IMR-90 (cell line): ENCODE data around the gene MRPS33. TPM values are rescaled to one million over a fixed set of nuclear protein-coding genes. Genes with fewer than 3 reads are reported as not detected.
A peak's percentile ranks its signal among the peaks of the same experiment; 100 is the strongest.

Experiments
- ATAC-seq: fragments of 200-7000 bp; cut with Tn5 transposase; 2 replicates; pipeline ENCODE4 v1.9.1; 2020; ENCODE audit warnings: low read depth, mild to moderate bottlenecking, moderate library complexity
- BruUV-seq: library from RNA; stranded (reverse); fragments of 400-500 nt; replicated peaks from 2 replicates; lab custom pipeline; 2021; lab: Mats Ljungman, UMichigan
- CTCF ChIA-PET: fragments of 300-600 bp; formaldehyde crosslinking; extraction: SDS; loops from one replicate; lab custom pipeline; 2021; ENCODE audit warnings: antibody characterized with exemption; lab: Yijun Ruan, JAX
- POLR2A ChIA-PET: fragments of 300-600 bp; sonication (Branson Sonifier 250); formaldehyde crosslinking; loops from one replicate; lab custom pipeline; 2022; ENCODE audit warnings: antibody characterized with exemption; ENCODE audit not compliant: unreplicated experiment; lab: Charles Lee
- DNase-seq: peaks from one replicate; pipeline ENCODE4 v3.0.0; 2013
- H2AFZ ChIP-seq: replicated peaks from 2 replicates; pipeline ENCODE3; 2013; ENCODE audit warnings: low read length, mild to moderate bottlenecking; ENCODE audit not compliant: poor library complexity
- H2AK5ac ChIP-seq: 2 replicates; pipeline ENCODE4 v1.6.1; 2013; ENCODE audit warnings: low read depth, low read length, inconsistent platforms
- H2AK9ac ChIP-seq: replicated peaks from 2 replicates; pipeline ENCODE3; 2013; ENCODE audit warnings: mild to moderate bottlenecking, low read depth, low read length, moderate library complexity; ENCODE audit not compliant: poor library complexity
- H2BK120ac ChIP-seq: 2 replicates; pipeline ENCODE4 v1.6.1; 2013; ENCODE audit warnings: low read depth, low read length, inconsistent platforms
- H2BK15ac ChIP-seq: 3 replicates; pipeline ENCODE4 v1.6.1; 2013; ENCODE audit warnings: low read depth, low read length, inconsistent platforms
- H2BK20ac ChIP-seq: 2 replicates; pipeline ENCODE4 v1.6.1; 2013; ENCODE audit warnings: low read depth, mild to moderate bottlenecking, inconsistent platforms, low read length, moderate library complexity
- H2BK5ac ChIP-seq: 2 replicates; pipeline ENCODE4 v1.6.1; 2013; ENCODE audit warnings: mild to moderate bottlenecking, low read depth, low read length, inconsistent platforms; ENCODE audit not compliant: poor library complexity, severe bottlenecking
- H3K14ac ChIP-seq: replicated peaks from 2 replicates; pipeline ENCODE4 v1.6.1; 2013; ENCODE audit warnings: low read depth, low read length, inconsistent platforms
- H3K18ac ChIP-seq: 2 replicates; pipeline ENCODE4 v1.6.1; 2013; ENCODE audit warnings: low read depth, low read length, control low read depth
- H3K23ac ChIP-seq: 2 replicates; pipeline ENCODE4 v1.6.1; 2013; ENCODE audit warnings: low read depth, low read length, inconsistent platforms
- H3K27ac ChIP-seq: 2 replicates; pipeline ENCODE4 v1.5.1; 2013; ENCODE audit warnings: mild to moderate bottlenecking, control low read depth, low read length; ENCODE audit not compliant: insufficient read depth
- H3K27me3 ChIP-seq: 2 replicates; pipeline ENCODE4 v1.6.1; 2013; ENCODE audit warnings: low read length; ENCODE audit not compliant: control insufficient read depth, insufficient read depth
- H3K36me3 ChIP-seq: 2 replicates; pipeline ENCODE4 v1.6.1; 2013; ENCODE audit warnings: low read length, mixed read lengths; ENCODE audit not compliant: control insufficient read depth, insufficient read depth
- H3K4ac ChIP-seq: 2 replicates; pipeline ENCODE4 v1.6.1; 2013; ENCODE audit warnings: low read depth, low read length, inconsistent platforms
- H3K4me1 ChIP-seq: 2 replicates; pipeline ENCODE4 v1.6.1; 2013; ENCODE audit warnings: low read length, mixed read lengths; ENCODE audit not compliant: control insufficient read depth, insufficient read depth
- H3K4me2 ChIP-seq: 2 replicates; pipeline ENCODE4 v1.6.1; 2013; ENCODE audit warnings: low read depth, mild to moderate bottlenecking, control low read depth, low read length, moderate library complexity
- H3K4me3 ChIP-seq: 2 replicates; pipeline ENCODE4 v1.5.1; 2013; ENCODE audit warnings: low read depth, mild to moderate bottlenecking, control low read depth, low read length, moderate library complexity; ENCODE audit not compliant: insufficient read depth
- H3K56ac ChIP-seq: 2 replicates; pipeline ENCODE4 v1.6.1; 2013; ENCODE audit warnings: low read length, inconsistent platforms; ENCODE audit not compliant: insufficient read depth; ENCODE audit errors: extremely low read depth
- H3K79me1 ChIP-seq, 2 experiments: 2 replicates each; pipeline ENCODE4 v1.6.1; 2013; ENCODE audit warnings: low read length in 2 of 2, inconsistent platforms in 1 of 2, low read depth in 1 of 2
- H3K9ac ChIP-seq: 2 replicates; pipeline ENCODE4 v1.6.1; 2013; ENCODE audit warnings: low read depth, low read length, control low read depth
- H3K9me1 ChIP-seq: 2 replicates; pipeline ENCODE4 v1.6.1; 2013; ENCODE audit warnings: low read length, inconsistent platforms; ENCODE audit not compliant: insufficient read depth
- H3K9me3 ChIP-seq: 2 replicates; pipeline ENCODE4 v1.6.1; 2013; ENCODE audit warnings: low read length; ENCODE audit not compliant: control insufficient read depth, insufficient read depth
- H4K20me1 ChIP-seq: 2 replicates; pipeline ENCODE4 v1.6.1; 2013; ENCODE audit warnings: low read length, inconsistent platforms; ENCODE audit not compliant: insufficient read depth
- H4K5ac ChIP-seq: 2 replicates; pipeline ENCODE4 v1.6.1; 2013; ENCODE audit warnings: mild to moderate bottlenecking, low read depth, low read length, control low read depth
- H4K8ac ChIP-seq, 2 experiments: 2 replicates each; pipeline ENCODE4 v1.6.1; 2013; ENCODE audit warnings: low read depth in 2 of 2, low read length in 2 of 2, control low read depth in 1 of 2, inconsistent platforms in 1 of 2
- H4K91ac ChIP-seq: 2 replicates; pipeline ENCODE4 v1.6.1; 2013; ENCODE audit warnings: low read depth, low read length, inconsistent platforms; ENCODE audit not compliant: insufficient read depth
- BHLHE40 ChIP-seq: fragments of 150-350 bp; IDR thresholded peaks from 2 replicates; pipeline ENCODE4 v1.6.1; 2016; ENCODE audit warnings: mild to moderate bottlenecking, low read depth, low read length
- CEBPB ChIP-seq: IDR thresholded peaks from 2 replicates; pipeline ENCODE4 v1.6.1; 2012; ENCODE audit warnings: low read depth, low read length, improper control_type of control experiment
- CHD1 ChIP-seq: IDR thresholded peaks from 2 replicates; pipeline ENCODE4 v1.6.1; 2012; ENCODE audit warnings: low read depth, low read length, improper control_type of control experiment
- MAFK ChIP-seq: IDR thresholded peaks from 2 replicates; pipeline ENCODE4 v1.6.1; 2012; ENCODE audit warnings: low read depth, low read length, improper control_type of control experiment
- MAZ ChIP-seq: IDR thresholded peaks from 2 replicates; pipeline ENCODE4 v1.6.1; 2012; ENCODE audit warnings: low read depth, mild to moderate bottlenecking, low read length, improper control_type of control experiment, moderate library complexity, borderline replicate concordance
- MXI1 ChIP-seq: IDR thresholded peaks from 2 replicates; pipeline ENCODE4 v1.6.1; 2012; ENCODE audit warnings: low read depth, mild to moderate bottlenecking, low read length, moderate library complexity, borderline replicate concordance
- NFE2L2 ChIP-seq: fragments of 150-350 bp; IDR thresholded peaks from 2 replicates; pipeline ENCODE4 v1.6.1; 2016; ENCODE audit warnings: low read depth, mild to moderate bottlenecking, low read length
- RAD21 ChIP-seq: IDR thresholded peaks from 2 replicates; pipeline ENCODE4 v1.6.1; 2012; ENCODE audit warnings: low read length, improper control_type of control experiment
- SMC3 ChIP-seq: fragments of 150-350 bp; IDR thresholded peaks from 2 replicates; pipeline ENCODE4 v1.6.1; 2016; ENCODE audit warnings: low read depth, mild to moderate bottlenecking, antibody characterized with exemption, low read length, moderate library complexity
- WGBS, 2 experiments: methylation state at CpG; one replicate each; pipeline versions ENCODE4 v1.1.5 to v1.1.7; 2013; ENCODE audit warnings: missing lambda C conversion rate in 2 of 2; ENCODE audit not compliant: insufficient read length in 1 of 2; ENCODE audit errors: extremely low coverage in 2 of 2; 5-methylcytosine and 5-hydroxymethylcytosine counted together
- dilution Hi-C: fragments of 300-500 bp; cut with HindIII; formaldehyde crosslinking; loops from one replicate; pipeline ENCODE4 v1.14.3; 2018; ENCODE audit warnings: low sequenced_read_pairs; ENCODE audit not compliant: unreplicated experiment
- in situ Hi-C: fragments of 300-500 bp; cut with MboI; formaldehyde crosslinking; loops from 3 replicates; pipeline ENCODE4 v1.14.3; 2019; ENCODE audit warnings: low sequenced_read_pairs, inconsistent platforms, mixed read lengths
- intact Hi-C: fragments of 100-400 bp; cut with micrococcal nuclease; formaldehyde crosslinking; loops from 2 replicates; pipeline ENCODE4 v1.10.0; 2022
- polyA plus RNA-seq, 3 experiments: library from polyadenylated mRNA; depleted of rRNA; stranded (reverse); fragments of >200 nt; gene quantifications; 2 replicates each; pipeline ENCODE4 v1.2.3, GENCODE V29; 2012; ENCODE audit warnings: low replicate concordance in 1 of 3
- total RNA-seq: library from RNA; depleted of rRNA; stranded (reverse); fragments of >200 nt; gene quantifications from 2 replicates; pipeline ENCODE4 v1.2.3, GENCODE V29; 2012
- TF ChIP-seq, protein P1 (sequence below): conservative IDR thresholded peaks from 2 replicates; pipeline ENCODE4 v1.5.1; 2012; ENCODE audit warnings: mild to moderate bottlenecking, low read depth, low read length, improper control_type of control experiment
- TF ChIP-seq, protein P2 (sequence below): fragments of 150-350 bp; IDR thresholded peaks from 2 replicates; pipeline ENCODE4 v1.6.1; 2017; ENCODE audit warnings: mild to moderate bottlenecking, antibody characterized with exemption, low read length, low read depth

The MRPS33 gene
- total and polyA plus RNA-seq, 2 of the 4 experiments (the other 2 are of a cell fraction): 14.5 to 33.8 TPM

DNA sequence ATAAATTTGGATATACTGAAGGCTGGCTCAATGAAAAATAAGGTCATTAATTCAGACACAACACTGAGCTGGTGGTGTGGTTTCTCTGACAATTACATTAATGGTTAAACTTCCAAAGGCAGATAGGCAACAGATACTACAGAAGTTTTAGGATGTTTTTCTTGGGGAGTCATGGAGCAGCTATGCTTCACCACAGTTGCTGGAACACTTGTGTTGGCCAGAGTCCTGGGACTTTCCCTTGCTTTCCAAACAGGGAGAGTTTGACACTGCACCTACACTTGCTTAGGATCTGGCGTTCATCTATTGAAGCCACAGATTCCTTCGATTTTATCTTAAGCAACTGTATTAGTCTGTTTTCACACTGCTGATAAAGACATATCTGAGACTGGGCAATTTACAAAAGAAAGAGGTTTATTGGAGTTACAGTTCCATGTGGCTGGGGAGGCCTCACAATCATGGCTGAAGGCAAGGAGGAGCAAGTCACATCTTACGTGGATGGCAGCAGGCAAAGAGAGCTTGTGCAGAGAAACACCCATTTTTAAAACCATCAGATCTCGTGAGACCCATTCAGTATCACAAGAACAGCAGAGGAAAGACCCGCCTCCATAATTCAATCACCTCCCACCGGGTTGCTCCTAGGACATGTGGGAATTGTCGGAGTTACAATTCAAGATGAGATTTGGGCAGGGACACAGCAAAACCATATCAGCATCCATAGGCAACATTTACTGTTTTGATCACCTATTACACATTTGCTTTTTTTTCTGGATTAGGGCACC, 31.3 kb upstream of the MRPS33 start (continued):
- no peak for TF ChIP-seq SMC3
- TF ChIP-seq MXI1: no peak

DNA sequence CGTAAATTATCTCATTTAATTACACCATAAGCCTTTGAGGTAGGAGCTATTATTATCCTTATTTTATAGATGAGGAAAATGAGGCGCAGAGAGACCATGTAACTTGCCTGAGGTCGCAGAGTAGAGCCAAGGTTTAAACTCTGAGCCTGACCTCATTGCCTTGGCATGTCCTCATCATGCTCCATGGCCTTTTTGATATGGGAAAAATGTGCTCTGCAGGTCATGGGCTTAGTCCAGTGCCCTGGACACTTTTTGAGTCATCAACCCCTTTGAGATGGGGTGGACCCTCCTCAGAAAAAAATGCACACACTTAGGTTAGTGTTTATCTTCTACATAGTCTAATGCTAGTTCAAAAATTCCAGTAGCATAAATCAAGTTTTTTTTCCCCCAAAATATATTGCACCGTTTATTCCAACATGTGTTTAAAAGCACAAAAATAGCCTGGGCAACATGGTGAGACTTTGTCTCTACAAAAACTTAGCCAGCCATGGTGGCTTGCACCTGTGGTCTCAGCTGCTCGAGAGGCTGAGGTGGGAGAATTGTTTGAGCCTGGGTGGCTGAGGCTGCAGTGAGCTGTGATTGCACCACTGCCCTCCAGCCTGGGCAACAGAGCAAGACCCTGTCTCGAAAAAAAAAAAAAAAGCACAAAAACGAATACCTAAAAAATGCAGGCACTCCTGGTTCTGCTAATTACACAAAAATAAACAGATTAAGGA, 30.5 kb upstream of the MRPS33 start:
- Histone ChIP-seq H3K14ac (no peak overlapping the region), H3K79me1 (no peaks in the 10 kb centered on the region), H2AK5ac (no peak overlapping the region), H3K27me3 (no peaks in the 10 kb centered on the region), H4K8ac (peak overlapping the region in 1 of 2 experiments; percentile 59; a peak in 1 of 4 replicates), H3K27ac (0 out of 2 replicates have a peak overlapping the region, but pooled peaks have one; percentile 7), H2BK5ac (peak overlapping the region; percentile 95), H2BK120ac (no peak overlapping the region), H3K4me2 (peak overlapping the region; percentile 15; the same call in 1 of the 2 replicates), H3K4me1 (no peaks in the 10 kb centered on the region; the same call in 1 of the 2 replicates), H2AK9ac (no peak overlapping the region), H3K9ac (no peak overlapping the region), H3K56ac (no peak overlapping the region), H4K20me1 (no peaks in the 10 kb centered on the region), H4K91ac (no peak overlapping the region), H4K5ac (no peak overlapping the region; the same call in 1 of the 2 replicates), H2BK20ac (0 out of 2 replicates have a peak overlapping the region, but pooled peaks have one; percentile 12), H2BK15ac (no peak overlapping the region), H3K9me1 (no peaks in the 10 kb centered on the region), H3K4me3 (no peak overlapping the region), H3K36me3 (no peaks in the 10 kb centered on the region), H3K4ac (0 out of 2 replicates have a peak overlapping the region, but pooled peaks have one; percentile 37), H2AFZ (no peak overlapping the region), H3K9me3 (no peaks in the 10 kb centered on the region), H3K23ac (no peak overlapping the region), H3K18ac (peak overlapping the region; percentile 11; the same call in 1 of the 2 replicates)
- POLR2A ChIA-PET: interaction anchor here (0.5 kb wide), 1 partner anchor 36 kb away, joined by 3 read pairs; no protein-coding TSS in a partner anchor
- dilution Hi-C loops (no loop called here), intact Hi-C loops (no loop called here), in situ Hi-C loops (no loop called here)
- no TSS peak for BruUV-seq
- WGBS, 2 experiments: no CpG with 5 or more reads among the region's 7 CpGs
- peak; percentile 54 for ATAC-seq
- DNase-seq: peak; percentile 29
- CTCF ChIA-PET: interaction anchor here (0.7 kb wide), 1 partner anchor 34 kb away, joined by 4 read pairs; no protein-coding TSS in a partner anchor
- no peak for TF ChIP-seq MAFK
- TF ChIP-seq, protein P1, sequence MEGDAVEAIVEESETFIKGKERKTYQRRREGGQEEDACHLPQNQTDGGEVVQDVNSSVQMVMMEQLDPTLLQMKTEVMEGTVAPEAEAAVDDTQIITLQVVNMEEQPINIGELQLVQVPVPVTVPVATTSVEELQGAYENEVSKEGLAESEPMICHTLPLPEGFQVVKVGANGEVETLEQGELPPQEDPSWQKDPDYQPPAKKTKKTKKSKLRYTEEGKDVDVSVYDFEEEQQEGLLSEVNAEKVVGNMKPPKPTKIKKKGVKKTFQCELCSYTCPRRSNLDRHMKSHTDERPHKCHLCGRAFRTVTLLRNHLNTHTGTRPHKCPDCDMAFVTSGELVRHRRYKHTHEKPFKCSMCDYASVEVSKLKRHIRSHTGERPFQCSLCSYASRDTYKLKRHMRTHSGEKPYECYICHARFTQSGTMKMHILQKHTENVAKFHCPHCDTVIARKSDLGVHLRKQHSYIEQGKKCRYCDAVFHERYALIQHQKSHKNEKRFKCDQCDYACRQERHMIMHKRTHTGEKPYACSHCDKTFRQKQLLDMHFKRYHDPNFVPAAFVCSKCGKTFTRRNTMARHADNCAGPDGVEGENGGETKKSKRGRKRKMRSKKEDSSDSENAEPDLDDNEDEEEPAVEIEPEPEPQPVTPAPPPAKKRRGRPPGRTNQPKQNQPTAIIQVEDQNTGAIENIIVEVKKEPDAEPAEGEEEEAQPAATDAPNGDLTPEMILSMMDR: no peak
- TF ChIP-seq MAZ: no peak
- TF ChIP-seq MXI1: no peak
- TF ChIP-seq CEBPB: no peak
- TF ChIP-seq CHD1: no peak
- TF ChIP-seq RAD21: no peak
- no peak for TF ChIP-seq NFE2L2
- no peak for TF ChIP-seq BHLHE40
- TF ChIP-seq, protein P2, sequence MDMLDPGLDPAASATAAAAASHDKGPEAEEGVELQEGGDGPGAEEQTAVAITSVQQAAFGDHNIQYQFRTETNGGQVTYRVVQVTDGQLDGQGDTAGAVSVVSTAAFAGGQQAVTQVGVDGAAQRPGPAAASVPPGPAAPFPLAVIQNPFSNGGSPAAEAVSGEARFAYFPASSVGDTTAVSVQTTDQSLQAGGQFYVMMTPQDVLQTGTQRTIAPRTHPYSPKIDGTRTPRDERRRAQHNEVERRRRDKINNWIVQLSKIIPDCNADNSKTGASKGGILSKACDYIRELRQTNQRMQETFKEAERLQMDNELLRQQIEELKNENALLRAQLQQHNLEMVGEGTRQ: no peak
